Sigmoid colon (tissue), 7 donors: ENCODE measurements around the gene RHOV. TPM values are rescaled to one million over a fixed set of nuclear protein-coding genes. Genes with fewer than 3 reads are reported as not detected.

Experiments used
- DNase-seq: peaks from one replicate; pipeline ENCODE4 v3.0.0-alpha.2; 2019
- H3K27ac ChIP-seq, 4 donors: fragments of 200-600 bp; sonication (generic); one replicate each; pipeline ENCODE4 v1.5.1; 2016 to 2019; ENCODE audit warnings: mild to moderate bottlenecking in 1 of 4
- H3K27me3 ChIP-seq, 3 donors: fragments of 200-600 bp; sonication (generic); one replicate each; pipeline ENCODE4 v1.5.1; 2019; ENCODE audit warnings: mild to moderate bottlenecking in 1 of 3
- H3K36me3 ChIP-seq, 4 donors: fragments of 200-600 bp; sonication (generic); one replicate each; pipeline ENCODE4 v1.5.1; 2016 to 2019
- H3K4me1 ChIP-seq, 4 donors: fragments of 200-600 bp; sonication (generic); one replicate each; pipeline ENCODE4 v1.5.1; 2017 to 2019
- H3K4me3 ChIP-seq, 4 donors: fragments of 200-600 bp; sonication (generic); one replicate each; pipeline ENCODE4 v1.5.1; 2017 to 2019; ENCODE audit warnings: mild to moderate bottlenecking in 2 of 4, moderate library complexity in 1 of 4
- H3K9me3 ChIP-seq, 4 donors: fragments of 200-600 bp in 3 of 4; sonication (generic) in 3 of 4; one replicate each; pipeline versions ENCODE4 v1.5.1 to v1.6.1; 2013 to 2019
- EP300 ChIP-seq, 4 donors: sonication (generic); formaldehyde crosslinking; IDR thresholded peaks; one replicate each; pipeline ENCODE4 v1.6.1; 2017; ENCODE audit warnings: antibody characterized with exemption in 4 of 4
- POLR2A ChIP-seq, 2 donors: fragments of 450-650 bp; IDR thresholded peaks; one replicate each; pipeline ENCODE4 v1.6.1; 2016; ENCODE audit warnings: antibody characterized with exemption in 2 of 2, mild to moderate bottlenecking in 2 of 2, moderate library complexity in 2 of 2
- POLR2AphosphoS5 ChIP-seq, 4 donors: sonication (generic); formaldehyde crosslinking; IDR thresholded peaks; one replicate each; pipeline ENCODE4 v1.6.1; 2017; ENCODE audit warnings: antibody characterized with exemption in 4 of 4
- WGBS, 2 donors: extraction: QIAGEN DNeasy Blood & Tissue Kit; methylation state at CpG; one replicate each; pipeline ENCODE4 v1.1.7; 2013; 5-methylcytosine and 5-hydroxymethylcytosine counted together
- intact Hi-C: fragments of 100-400 bp; cut with DNase I; formaldehyde crosslinking; loops from one replicate; pipeline ENCODE4 v1.15.1; 2023
- polyA plus RNA-seq, 3 donors: library from polyadenylated mRNA; stranded (reverse); fragments of 200-250 nt; gene quantifications; one replicate each; pipeline ENCODE4 v1.2.3, GENCODE V29; 2013
- total RNA-seq, 4 donors: library from RNA; depleted of rRNA; stranded (reverse); fragments of >200 nt; gene quantifications; one replicate each; pipeline ENCODE4 v1.1.0, GENCODE V29; 2016
- TF ChIP-seq, protein P1 (sequence below), 4 experiments: fragments of 450-650 bp in 3 of 4; fragments of 200-600 bp in 1 of 4; IDR thresholded peaks; one replicate each; pipeline ENCODE4 v1.5.1; 2016 to 2019; ENCODE audit warnings: antibody characterized with exemption in 4 of 4, mild to moderate bottlenecking in 3 of 4, moderate library complexity in 2 of 4
- donor health status: healthy with polysubstance abuse.
- donor health status: Bipolar disorder and iron deficiency.
- donor health status: healthy.

The RHOV gene
- total and polyA plus RNA-seq, 7 donors: 4.8 to 8.1 (median 5.2) TPM; not detected in 4

DNA sequence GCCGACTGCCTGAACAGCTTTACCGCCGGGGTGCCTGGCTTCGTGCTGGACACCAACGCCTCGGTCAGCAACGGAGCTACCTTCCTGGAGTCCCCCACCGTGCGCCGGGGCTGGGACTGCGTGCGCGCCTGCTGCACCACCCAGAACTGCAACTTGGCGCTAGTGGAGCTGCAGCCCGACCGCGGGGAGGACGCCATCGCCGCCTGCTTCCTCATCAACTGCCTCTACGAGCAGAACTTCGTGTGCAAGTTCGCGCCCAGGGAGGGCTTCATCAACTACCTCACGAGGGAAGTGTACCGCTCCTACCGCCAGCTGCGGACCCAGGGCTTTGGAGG lies 29.4 kb downstream of the RHOV start:
- intact Hi-C loops: no loop called here

DNA sequence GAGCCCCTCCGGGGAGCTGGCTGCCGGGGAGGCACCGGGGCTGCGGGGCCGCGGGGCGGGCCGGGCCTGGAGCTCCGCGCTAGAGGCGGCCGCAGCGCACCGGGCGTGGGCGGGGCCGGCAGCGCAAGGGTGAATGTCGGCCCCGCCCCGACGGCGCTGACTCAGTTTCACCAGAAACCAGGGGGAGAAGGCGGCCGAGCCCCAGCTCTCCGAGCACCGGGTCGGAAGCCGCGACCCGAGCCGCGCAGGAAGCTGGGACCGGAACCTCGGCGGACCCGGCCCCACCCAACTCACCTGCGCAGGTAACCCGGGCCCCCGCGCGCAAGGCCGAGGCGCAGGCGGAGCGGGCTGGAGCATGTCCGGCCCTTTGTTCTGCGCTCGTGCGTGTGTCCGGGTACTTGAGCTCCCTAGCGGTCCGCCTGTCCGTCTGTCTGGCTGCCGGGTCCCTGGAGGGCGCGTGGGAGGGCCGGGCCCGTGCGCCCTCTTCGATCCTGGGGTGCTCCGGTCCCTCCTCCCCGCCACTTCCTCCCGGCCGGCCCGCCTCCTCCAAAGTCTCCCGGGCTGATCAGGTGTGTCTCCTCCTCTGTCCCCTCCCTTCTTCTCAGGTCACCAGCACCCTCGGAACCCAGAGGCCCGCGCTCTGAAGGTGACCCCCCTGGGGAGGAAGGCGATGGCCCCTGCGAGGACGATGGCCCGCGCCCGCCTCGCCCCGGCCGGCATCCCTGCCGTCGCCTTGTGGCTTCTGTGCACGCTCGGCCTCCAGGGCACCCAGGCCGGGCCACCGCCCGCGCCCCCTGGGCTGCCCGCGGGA lies 29.9 kb downstream of the RHOV start, which contains the start of gene SPINT1:
Gene SPINT1 (plus strand): TSS at position 164 of the 811 bp plus-strand sequence. CDS start 507 bp downstream, at position 671.
- 1% methylated on average over 89 of the region's 89 CpGs for WGBS, 2 donors
- no peak for DNase-seq
- H3K4me1 ChIP-seq: peaks cover 0 to 19% (median 18%) of the 10 kb centered on the region in 4 donors
- H3K4me3 ChIP-seq: peak within 1 kb of the TSS in 3 of 4 donors; percentile 41 to 43 (median 43)
- H3K27me3 ChIP-seq: peaks cover 22 to 58% (median 35%) of the 10 kb centered on the region in 3 donors
- intact Hi-C loops: no loop called here
- H3K27ac ChIP-seq: peak within 1 kb of the TSS in 2 of 4 donors; percentile 0 to 56
- no peaks in the 10 kb centered on the region for H3K36me3 ChIP-seq
- H3K9me3 ChIP-seq: no peaks in the 10 kb centered on the region
- TF ChIP-seq POLR2A (IDR thresholded peaks at IDR 0.05) (peak in 1 of 2 donors; percentile 47), POLR2AphosphoS5 (IDR thresholded peaks at IDR 0.05) (no peak)

More for the DNA sequence above, 29.4 kb downstream of the RHOV start:
- Histone ChIP-seq H3K9me3 (no peaks in the 10 kb centered on the region), H3K27me3 (peaks cover 22 to 58% (median 35%) of the 10 kb centered on the region in 3 donors), H3K4me3 (peak overlapping the region in 3 of 4 donors; percentile 41 to 43 (median 43)), H3K27ac (peak overlapping the region in 2 of 4 donors; percentile 0 to 56), H3K36me3 (no peaks in the 10 kb centered on the region), H3K4me1 (peaks cover 0 to 19% (median 18%) of the 10 kb centered on the region in 4 donors)
- no peak for DNase-seq
- TF ChIP-seq POLR2AphosphoS5 (IDR thresholded peaks at IDR 0.05): no peak
- TF ChIP-seq EP300 (IDR thresholded peaks at IDR 0.05): no peak
- TF ChIP-seq, protein P1, sequence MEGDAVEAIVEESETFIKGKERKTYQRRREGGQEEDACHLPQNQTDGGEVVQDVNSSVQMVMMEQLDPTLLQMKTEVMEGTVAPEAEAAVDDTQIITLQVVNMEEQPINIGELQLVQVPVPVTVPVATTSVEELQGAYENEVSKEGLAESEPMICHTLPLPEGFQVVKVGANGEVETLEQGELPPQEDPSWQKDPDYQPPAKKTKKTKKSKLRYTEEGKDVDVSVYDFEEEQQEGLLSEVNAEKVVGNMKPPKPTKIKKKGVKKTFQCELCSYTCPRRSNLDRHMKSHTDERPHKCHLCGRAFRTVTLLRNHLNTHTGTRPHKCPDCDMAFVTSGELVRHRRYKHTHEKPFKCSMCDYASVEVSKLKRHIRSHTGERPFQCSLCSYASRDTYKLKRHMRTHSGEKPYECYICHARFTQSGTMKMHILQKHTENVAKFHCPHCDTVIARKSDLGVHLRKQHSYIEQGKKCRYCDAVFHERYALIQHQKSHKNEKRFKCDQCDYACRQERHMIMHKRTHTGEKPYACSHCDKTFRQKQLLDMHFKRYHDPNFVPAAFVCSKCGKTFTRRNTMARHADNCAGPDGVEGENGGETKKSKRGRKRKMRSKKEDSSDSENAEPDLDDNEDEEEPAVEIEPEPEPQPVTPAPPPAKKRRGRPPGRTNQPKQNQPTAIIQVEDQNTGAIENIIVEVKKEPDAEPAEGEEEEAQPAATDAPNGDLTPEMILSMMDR (IDR thresholded peaks at IDR 0.05): no peak
- no peak for TF ChIP-seq POLR2A (IDR thresholded peaks at IDR 0.05)
- WGBS, 2 donors: 0 to 1% methylated on average over 28 of the region's 28 CpGs

DNA sequence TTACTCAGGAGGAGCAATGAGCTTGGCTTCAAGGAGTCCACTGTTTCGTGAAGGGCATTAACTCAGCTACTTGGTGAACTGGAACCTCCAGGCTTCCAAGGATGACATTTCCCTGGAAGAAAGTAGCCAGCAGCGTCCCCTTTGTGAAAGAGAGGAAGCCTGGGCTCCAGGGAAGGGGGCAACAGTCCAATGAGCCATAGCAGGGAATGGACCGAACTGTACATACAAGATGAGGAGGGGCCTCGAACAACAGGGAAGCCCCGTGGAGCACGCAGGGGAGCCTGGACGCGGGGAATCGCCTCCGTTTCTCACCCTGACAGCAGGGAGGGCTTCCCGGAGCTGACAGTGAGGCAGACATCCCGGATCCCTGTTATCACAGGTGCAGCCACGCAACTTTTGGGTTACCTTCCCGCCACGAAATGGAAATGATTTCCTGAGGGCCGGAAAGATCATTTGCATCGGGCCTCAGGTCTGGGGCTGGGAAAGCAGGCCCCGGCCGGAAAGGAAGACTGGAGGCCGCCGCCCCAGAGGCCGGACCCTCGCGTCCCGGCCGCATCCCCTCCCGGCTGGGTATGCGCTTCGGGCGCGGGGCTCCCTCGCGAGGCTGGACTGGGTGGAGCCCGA lies 30.7 kb downstream of the RHOV start:
- H3K9me3 ChIP-seq: no peaks in the 10 kb centered on the region
- H3K4me3 ChIP-seq: peak overlapping the region in 3 of 4 donors; percentile 41 to 43 (median 43)
- 6 to 26% methylated on average over 34 of the region's 34 CpGs for WGBS, 2 donors
- H3K36me3 ChIP-seq: no peaks in the 10 kb centered on the region
- intact Hi-C loops: no loop called here
- peaks cover 0 to 19% (median 18%) of the 10 kb centered on the region in 4 donors for H3K4me1 ChIP-seq
- no peak for DNase-seq
- H3K27me3 ChIP-seq: peaks cover 22 to 58% (median 35%) of the 10 kb centered on the region in 3 donors
- peak overlapping the region in 1 of 4 donors; percentile 56 for H3K27ac ChIP-seq
- no peak for TF ChIP-seq POLR2AphosphoS5 (IDR thresholded peaks at IDR 0.05)
- TF ChIP-seq EP300 (IDR thresholded peaks at IDR 0.05): no peak
- no peak for TF ChIP-seq POLR2A (IDR thresholded peaks at IDR 0.05)
- TF ChIP-seq, protein P1 (IDR thresholded peaks at IDR 0.05): no peak

DNA sequence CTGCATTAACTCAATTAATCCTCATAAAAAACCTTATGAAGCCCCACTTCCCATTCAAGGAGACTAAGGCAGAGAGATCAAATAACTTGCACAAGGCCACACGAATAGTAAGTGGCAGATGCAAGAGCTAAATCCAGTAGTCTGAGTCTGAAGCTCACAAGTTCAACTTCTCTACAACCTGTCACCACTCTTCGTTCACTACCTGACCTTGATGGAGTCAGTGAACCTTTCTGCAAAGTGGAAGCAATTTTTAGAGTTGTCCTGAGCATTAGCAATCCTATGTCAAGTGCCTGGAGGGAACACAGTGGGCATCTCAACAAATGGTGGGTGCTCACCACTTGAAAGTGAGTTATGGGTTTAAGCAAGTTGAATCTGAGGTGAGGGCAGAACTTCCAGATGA lies 32.3 kb downstream of the RHOV start:
- no peak for DNase-seq
- intact Hi-C loops: no loop called here
- H3K9me3 ChIP-seq: no peaks in the 10 kb centered on the region
- H3K4me1 ChIP-seq: peaks cover 0 to 19% (median 18%) of the 10 kb centered on the region in 4 donors
- WGBS, 2 donors: 89 to 94% methylated on average over 2 of the region's 2 CpGs
- peaks cover 22 to 50% (median 35%) of the 10 kb centered on the region in 3 donors for H3K27me3 ChIP-seq
- H3K36me3 ChIP-seq: no peaks in the 10 kb centered on the region
- no peak overlapping the region for H3K4me3 ChIP-seq
- TF ChIP-seq POLR2A (IDR thresholded peaks at IDR 0.05) (no peak), POLR2AphosphoS5 (IDR thresholded peaks at IDR 0.05) (no peak), EP300 (IDR thresholded peaks at IDR 0.05) (no peak)
- TF ChIP-seq, protein P1 (IDR thresholded peaks at IDR 0.05): no peak
- no peak overlapping the region for H3K27ac ChIP-seq

DNA sequence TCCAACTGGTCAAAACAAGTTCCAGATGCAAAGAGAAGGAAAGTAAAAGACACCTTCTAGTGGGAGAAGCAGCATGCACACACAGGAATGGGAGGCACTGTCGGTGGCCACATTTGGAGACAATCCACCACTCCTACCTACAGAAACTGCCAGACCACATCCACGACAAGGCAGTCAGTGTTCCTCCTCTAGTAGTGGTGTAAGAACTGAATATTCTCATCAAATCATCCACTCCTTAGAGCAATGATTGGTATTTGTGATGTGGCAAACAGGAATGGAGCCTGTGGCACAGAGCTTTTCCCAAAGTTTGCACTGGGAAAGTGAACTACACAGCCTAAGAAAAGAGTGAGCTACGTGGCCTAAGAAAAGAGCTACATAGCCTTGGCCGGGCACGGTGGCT lies 35.3 kb downstream of the RHOV start:
- Histone ChIP-seq H3K27me3 (peaks cover 6 to 20% (median 12%) of the 10 kb centered on the region in 3 donors), H3K4me3 (no peak overlapping the region), H3K36me3 (no peaks in the 10 kb centered on the region), H3K27ac (no peak overlapping the region), H3K4me1 (peaks cover 0 to 7% (median 5%) of the 10 kb centered on the region in 4 donors), H3K9me3 (no peaks in the 10 kb centered on the region)
- TF ChIP-seq EP300 (IDR thresholded peaks at IDR 0.05) (no peak), POLR2A (IDR thresholded peaks at IDR 0.05) (no peak), POLR2AphosphoS5 (IDR thresholded peaks at IDR 0.05) (no peak)
- TF ChIP-seq, protein P1 (IDR thresholded peaks at IDR 0.05): no peak
- intact Hi-C loops: no loop called here
- 89 to 90% methylated on average over 5 of the region's 5 CpGs for WGBS, 2 donors
- no peak for DNase-seq
